ENCODE results near the gene COX19. TPM values are rescaled to one million over a fixed set of nuclear protein-coding genes. Genes with fewer than 3 reads are reported as not detected.

The COX19 gene
- polyA plus RNA-seq, 1 donor from 2014 or later, result 16.0 TPM

- Histone ChIP-seq H2AFZ (ENCODE audit: low read depth, low read length) (no peak overlapping the region), H3K9me2 (ENCODE audit: insufficient read depth, low read length) (no peaks in the 10 kb centered on the region), H3K36me3 (ENCODE audit: insufficient read depth, low read length) (no peaks in the 10 kb centered on the region), H3K9me3 (ENCODE audit: low read length) (no peaks in the 10 kb centered on the region), H3K4me2 (ENCODE audit: low read length) (no peak overlapping the region), H3K27ac (ENCODE audit: low read length) (no peak overlapping the region), H4K20me1 (ENCODE audit: insufficient read depth) (no peaks in the 10 kb centered on the region), H3K79me2 (replicated peaks; ENCODE audit: insufficient read depth, low read length) (peaks cover 10% of the 10 kb centered on the region), H3K27me3 (ENCODE audit: insufficient read depth, low read depth, low read length) (no peaks in the 10 kb centered on the region), H3F3A (ENCODE audit: insufficient read depth, low read length, poor library complexity, severe bottlenecking) (no peaks in the 10 kb centered on the region), H3K4me3 (ENCODE audit: low read length) (no peak overlapping the region), H3K9ac (ENCODE audit: low read length) (no peak overlapping the region)
- TF ChIP-seq MXI1 (conservative IDR thresholded peaks at IDR 0.05; ENCODE audit: poor library complexity, severe bottlenecking), result no peak
- TF ChIP-seq, protein P1, sequence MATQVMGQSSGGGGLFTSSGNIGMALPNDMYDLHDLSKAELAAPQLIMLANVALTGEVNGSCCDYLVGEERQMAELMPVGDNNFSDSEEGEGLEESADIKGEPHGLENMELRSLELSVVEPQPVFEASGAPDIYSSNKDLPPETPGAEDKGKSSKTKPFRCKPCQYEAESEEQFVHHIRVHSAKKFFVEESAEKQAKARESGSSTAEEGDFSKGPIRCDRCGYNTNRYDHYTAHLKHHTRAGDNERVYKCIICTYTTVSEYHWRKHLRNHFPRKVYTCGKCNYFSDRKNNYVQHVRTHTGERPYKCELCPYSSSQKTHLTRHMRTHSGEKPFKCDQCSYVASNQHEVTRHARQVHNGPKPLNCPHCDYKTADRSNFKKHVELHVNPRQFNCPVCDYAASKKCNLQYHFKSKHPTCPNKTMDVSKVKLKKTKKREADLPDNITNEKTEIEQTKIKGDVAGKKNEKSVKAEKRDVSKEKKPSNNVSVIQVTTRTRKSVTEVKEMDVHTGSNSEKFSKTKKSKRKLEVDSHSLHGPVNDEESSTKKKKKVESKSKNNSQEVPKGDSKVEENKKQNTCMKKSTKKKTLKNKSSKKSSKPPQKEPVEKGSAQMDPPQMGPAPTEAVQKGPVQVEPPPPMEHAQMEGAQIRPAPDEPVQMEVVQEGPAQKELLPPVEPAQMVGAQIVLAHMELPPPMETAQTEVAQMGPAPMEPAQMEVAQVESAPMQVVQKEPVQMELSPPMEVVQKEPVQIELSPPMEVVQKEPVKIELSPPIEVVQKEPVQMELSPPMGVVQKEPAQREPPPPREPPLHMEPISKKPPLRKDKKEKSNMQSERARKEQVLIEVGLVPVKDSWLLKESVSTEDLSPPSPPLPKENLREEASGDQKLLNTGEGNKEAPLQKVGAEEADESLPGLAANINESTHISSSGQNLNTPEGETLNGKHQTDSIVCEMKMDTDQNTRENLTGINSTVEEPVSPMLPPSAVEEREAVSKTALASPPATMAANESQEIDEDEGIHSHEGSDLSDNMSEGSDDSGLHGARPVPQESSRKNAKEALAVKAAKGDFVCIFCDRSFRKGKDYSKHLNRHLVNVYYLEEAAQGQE (IDR thresholded peaks at IDR 0.05; ENCODE audit: borderline replicate concordance), result no peak
- no peak for TF ChIP-seq POLR2AphosphoS5 (IDR thresholded peaks at IDR 0.05)
- TF ChIP-seq RAD21 (conservative IDR thresholded peaks at IDR 0.05), result no peak
- TF ChIP-seq EP300 (conservative IDR thresholded peaks at IDR 0.05; ENCODE audit: poor library complexity, severe bottlenecking), result no peak
- no peak for TF ChIP-seq TAF1 (IDR thresholded peaks at IDR 0.05; ENCODE audit: low read depth)
- no peak for TF ChIP-seq EZH2 (IDR thresholded peaks at IDR 0.05; ENCODE audit: borderline replicate concordance, insufficient read depth, low read length, poor library complexity, severe bottlenecking)
- TF ChIP-seq, protein P2, sequence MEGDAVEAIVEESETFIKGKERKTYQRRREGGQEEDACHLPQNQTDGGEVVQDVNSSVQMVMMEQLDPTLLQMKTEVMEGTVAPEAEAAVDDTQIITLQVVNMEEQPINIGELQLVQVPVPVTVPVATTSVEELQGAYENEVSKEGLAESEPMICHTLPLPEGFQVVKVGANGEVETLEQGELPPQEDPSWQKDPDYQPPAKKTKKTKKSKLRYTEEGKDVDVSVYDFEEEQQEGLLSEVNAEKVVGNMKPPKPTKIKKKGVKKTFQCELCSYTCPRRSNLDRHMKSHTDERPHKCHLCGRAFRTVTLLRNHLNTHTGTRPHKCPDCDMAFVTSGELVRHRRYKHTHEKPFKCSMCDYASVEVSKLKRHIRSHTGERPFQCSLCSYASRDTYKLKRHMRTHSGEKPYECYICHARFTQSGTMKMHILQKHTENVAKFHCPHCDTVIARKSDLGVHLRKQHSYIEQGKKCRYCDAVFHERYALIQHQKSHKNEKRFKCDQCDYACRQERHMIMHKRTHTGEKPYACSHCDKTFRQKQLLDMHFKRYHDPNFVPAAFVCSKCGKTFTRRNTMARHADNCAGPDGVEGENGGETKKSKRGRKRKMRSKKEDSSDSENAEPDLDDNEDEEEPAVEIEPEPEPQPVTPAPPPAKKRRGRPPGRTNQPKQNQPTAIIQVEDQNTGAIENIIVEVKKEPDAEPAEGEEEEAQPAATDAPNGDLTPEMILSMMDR (IDR thresholded peaks at IDR 0.05; ENCODE audit: poor library complexity, severe bottlenecking), result no peak
- no peak for TF ChIP-seq SMC3 (conservative IDR thresholded peaks at IDR 0.05; ENCODE audit: poor library complexity)
These were observed 1.6 kb upstream of the COX19 start for GRCh38 chr7:976901-977325.

GRCh38 chr7:975702-976473 is 539 bp upstream of the COX19 start:
- peak overlapping the region; percentile 89 for H3K4me3 ChIP-seq (ENCODE audit: low read length)
- TF ChIP-seq TAF1 (IDR thresholded peaks at IDR 0.05; ENCODE audit: low read depth), result no peak
- TF ChIP-seq SMC3 (conservative IDR thresholded peaks at IDR 0.05; ENCODE audit: poor library complexity), result no peak
- no peak for TF ChIP-seq POLR2AphosphoS5 (IDR thresholded peaks at IDR 0.05)
- TF ChIP-seq, protein P1 (IDR thresholded peaks at IDR 0.05; ENCODE audit: borderline replicate concordance), result no peak
- TF ChIP-seq EP300 (conservative IDR thresholded peaks at IDR 0.05; ENCODE audit: poor library complexity, severe bottlenecking), result no peak
- TF ChIP-seq MXI1 (conservative IDR thresholded peaks at IDR 0.05; ENCODE audit: poor library complexity, severe bottlenecking), result no peak
- TF ChIP-seq, protein P2 (IDR thresholded peaks at IDR 0.05; ENCODE audit: poor library complexity, severe bottlenecking), result no peak
- no peak for TF ChIP-seq EZH2 (IDR thresholded peaks at IDR 0.05; ENCODE audit: borderline replicate concordance, insufficient read depth, low read length, poor library complexity, severe bottlenecking)
- no peak for TF ChIP-seq RAD21 (conservative IDR thresholded peaks at IDR 0.05)
- H3K9me3 ChIP-seq (ENCODE audit: low read length), result no peaks in the 10 kb centered on the region
- no peak overlapping the region for H3K27ac ChIP-seq (ENCODE audit: low read length)
- H3K9ac ChIP-seq (ENCODE audit: low read length), result no peak overlapping the region
- no peak overlapping the region for H3K4me2 ChIP-seq (ENCODE audit: low read length)
- H3K27me3 ChIP-seq (ENCODE audit: insufficient read depth, low read depth, low read length), result no peaks in the 10 kb centered on the region
- no peaks in the 10 kb centered on the region for H4K20me1 ChIP-seq (ENCODE audit: insufficient read depth)
- peaks cover 13% of the 10 kb centered on the region for H3K79me2 ChIP-seq (replicated peaks; ENCODE audit: insufficient read depth, low read length)
- H2AFZ ChIP-seq (ENCODE audit: low read depth, low read length), result peak overlapping the region; percentile 19
- no peaks in the 10 kb centered on the region for H3F3A ChIP-seq (ENCODE audit: insufficient read depth, low read length, poor library complexity, severe bottlenecking)
- no peaks in the 10 kb centered on the region for H3K36me3 ChIP-seq (ENCODE audit: insufficient read depth, low read length)
- H3K9me2 ChIP-seq (ENCODE audit: insufficient read depth, low read length), result no peaks in the 10 kb centered on the region

Data from neural cell (in vitro differentiated cells).